Gastroesophageal sphincter (tissue), 3 donors: ENCODE data around the gene STARD4.

Source experiments
- CTCF ChIP-seq, 4 experiments: fragments of 200-600 bp in 2 of 4; fragments of 450-650 bp in 2 of 4; sonication (generic) in 1 of 4; IDR thresholded peaks; one replicate each; pipeline ENCODE4 v1.5.1; 2017 to 2019; ENCODE audit warnings: antibody characterized with exemption in 4 of 4, mild to moderate bottlenecking in 2 of 4, moderate library complexity in 2 of 4
- POLR2A ChIP-seq, 2 donors: fragments of 450-650 bp; IDR thresholded peaks; one replicate each; pipeline ENCODE4 v1.6.1; 2017; ENCODE audit warnings: antibody characterized with exemption in 2 of 2, mild to moderate bottlenecking in 2 of 2, moderate library complexity in 1 of 2

- TF ChIP-seq POLR2A (IDR thresholded peaks at IDR 0.05) = no peak
- TF ChIP-seq CTCF (IDR thresholded peaks at IDR 0.05) = peak; percentile 32 to 78 (median 73)
These were observed 38.1 kb upstream of the STARD4 start for GRCh38 chr5:111550282-111551020.
